Measurements from ENCODE around the gene DBN1. TPM values are rescaled to one million over a fixed set of nuclear protein-coding genes. Genes with fewer than 3 reads are reported as not detected.

DBN1 gene
- total and polyA plus RNA-seq, 9 of the 15 experiments (the other 6 are each of a cell fraction or from before 2014, with no cell fraction given) = 0.25 to 87.2 (median 27.9) TPM

GRCh38 chr5:177435847-177436536, 37.4 kb downstream of the DBN1 start:
- Histone ChIP-seq H3K4me3 (no peak overlapping the region), H3K27me3 (ENCODE audit: control insufficient read depth in 2 of 2, insufficient read depth in 2 of 2, low read length in 2 of 2) (no peaks in the 10 kb centered on the region), H2AFZ (ENCODE audit: low read depth, low read length) (no peak overlapping the region), H3K27ac (ENCODE audit: extremely low read depth, low read depth, low read length) (no peak overlapping the region), H3K4me1 (replicated peaks in 1 of 2; ENCODE audit: control insufficient read depth in 2 of 2, insufficient read depth in 2 of 2, low read length in 2 of 2) (peaks cover 0 to 32% of the 10 kb centered on the region in 2 experiments; a peak in 2 of 5 replicates), H4K20me1 (replicated peaks; ENCODE audit: control insufficient read depth, insufficient read depth, low read length) (0 out of 2 replicates have a peak, but pooled peaks cover 3% of the 10 kb centered on the region), H3K9me1 (ENCODE audit: control insufficient read depth, insufficient read depth, low read length) (no peaks in the 10 kb centered on the region), H3K9ac (ENCODE audit: insufficient read depth in 1 of 2, low read depth in 2 of 2, low read length in 2 of 2) (no peak overlapping the region), H3K36me3 (ENCODE audit: control insufficient read depth, insufficient read depth, low read length) (peaks cover 96% of the 10 kb centered on the region; the same call in 2 of the 3 replicates), H3K4me2 (ENCODE audit: insufficient read depth, low read length) (no peak overlapping the region), H3K79me2 (ENCODE audit: control insufficient read depth, insufficient read depth, low read length) (peaks cover 6% of the 10 kb centered on the region; the same call in 1 of the 3 replicates), H3K9me3 (replicated peaks; ENCODE audit: control insufficient read depth, insufficient read depth, low read depth, low read length) (no peaks in the 10 kb centered on the region)
- POLR2A ChIA-PET = interaction anchor here (0.7 to 2.2 kb wide), 7 partner anchors 8 to 309 kb away, joined by 3 to 16 read pairs (median 5); partner anchors contain the start of genes GRK6 and PRR7
- intact Hi-C loops (cut with micrococcal nuclease) (no loop called here), in situ Hi-C loops (cut with MboI) (no loop called here)
- DNase-seq (ENCODE audit: extremely low read depth in 1 of 4, low spot score in 3 of 4) = no peak
- TF ChIP-seq POLR2G (IDR thresholded peaks at IDR 0.05; ENCODE audit: low read depth, low read length) (peak; percentile 68), RBFOX2 (IDR thresholded peaks at IDR 0.05; ENCODE audit: low read depth, low read length) (peak; percentile 68), RBBP5 (IDR thresholded peaks at IDR 0.05; ENCODE audit: borderline replicate concordance, insufficient read depth, low read length, poor library complexity, severe bottlenecking) (no peak), PRPF4 (IDR thresholded peaks at IDR 0.05; ENCODE audit: insufficient read depth, low read depth, low read length, poor library complexity, severe bottlenecking) (no peak)
- CTCF ChIA-PET (ENCODE audit: low intra/inter-chr PET ratio) = no interaction called here
- 97% methylated on average over 31 of the region's 37 CpGs for WGBS (ENCODE audit: insufficient coverage, low coverage, missing lambda C conversion rate)
- BruUV-seq (replicated peaks) = no TSS peak
- no peak for ATAC-seq
- no peak for FAIRE-seq

All from K562 (cell line).